Sciatic nerve (tissue), 2 donors: ENCODE results near the gene STAMBP. TPM values are rescaled to one million over a fixed set of nuclear protein-coding genes. Genes with fewer than 3 reads are reported as not detected.

Source experiments
- ATAC-seq: fragments of 200-7000 bp; cut with Tn5 transposase; one replicate; pipeline ENCODE4 v1.9.1; 2020; ENCODE audit warnings: mild to moderate bottlenecking, moderate library complexity
- DNase-seq: peaks from one replicate; pipeline ENCODE4 v3.0.0-alpha.2; 2020; ENCODE audit warnings: low spot score
- intact Hi-C: fragments of 100-400 bp; cut with DNase I; formaldehyde crosslinking; loops from one replicate; pipeline ENCODE4 v1.14.2; 2022
- total RNA-seq: library from RNA; stranded (reverse); fragmentation: NEBNext Ultra II Directional; extraction: Animal tissue kit (Norgen Biotek cat#: 25700); gene quantifications from one replicate; pipeline ENCODE4 v1.2.1, GENCODE V29; 2021
- donor health status: DM: no; HTN: no; CAD: no.
- donor health status: DM: no; HTN: no; CAD: no.

STAMBP gene
- total RNA-seq, 1 donor from 2014 or later = 41.5 TPM

GRCh38 chr2:73918856-73919255, 90.1 kb downstream of the STAMBP start:
- DNase-seq (no peak), ATAC-seq (no peak)
- intact Hi-C loops = no loop called here

- intact Hi-C loops = no loop called here
- ATAC-seq = no peak
- DNase-seq = no peak
Observed at GRCh38 chr2:73919596-73920228, 91.0 kb downstream of the STAMBP start.

GRCh38 chr2:73920577-73921545, 92.1 kb downstream of the STAMBP start:
- DNase-seq = no peak
- ATAC-seq = no peak
- intact Hi-C loops = no loop called here

GRCh38 chr2:73921581-73921980, 92.8 kb downstream of the STAMBP start:
- intact Hi-C loops = no loop called here
- DNase-seq (no peak), ATAC-seq (no peak)

- intact Hi-C loops = no loop called here
- DNase-seq (no peak), ATAC-seq (no peak)
Observed at GRCh38 chr2:73922681-73923080, 93.9 kb downstream of the STAMBP start.

Other genes with a start within 250 kb of the STAMBP start
- not detected for gene NAT8, start 186.5 kb upstream of the STAMBP start, total RNA-seq
- gene TPRKB, start 91.6 kb upstream of the STAMBP start, total RNA-seq = 16.1 TPM
- 23.1 TPM for gene DUSP11, start 48.9 kb upstream of the STAMBP start, total RNA-seq
- not detected for gene C2orf78, start 44.8 kb upstream of the STAMBP start, total RNA-seq
- gene ACTG2, start 64.0 kb downstream of the STAMBP start, total RNA-seq = 4.4 TPM
- 38.8 TPM for gene DGUOK, start 97.9 kb downstream of the STAMBP start, total RNA-seq
- 12.1 TPM for gene TET3, start 155.9 kb downstream of the STAMBP start, total RNA-seq